ENCODE results near the gene FOXK2. TPM values are rescaled to one million over a fixed set of nuclear protein-coding genes. Genes with fewer than 3 reads are reported as not detected.
A peak's percentile ranks its signal among the peaks of the same experiment; 100 is the strongest.

The FOXK2 gene
- total RNA-seq, 1 experiment from 2014 or later, result 72.0 TPM

GRCh38 chr17:82615084-82616020, 95.8 kb downstream of the FOXK2 start:
- H3K4me2 ChIP-seq (ENCODE audit: insufficient read depth, insufficient read length, low read length), result no peak overlapping the region
- no peak overlapping the region for H3K14ac ChIP-seq (ENCODE audit: insufficient read depth, low read length)
- Mint-ChIP-seq H3K4me3 (no peak overlapping the region), H3K36me3 (ENCODE audit: insufficient read depth in 1 of 3, low read depth in 3 of 3) (peaks cover 38 to 81% (median 74%) of the 10 kb centered on the region in 3 experiments), H3K27ac (peak overlapping the region in 1 of 3 experiments; percentile 84; a peak in 1 of 7 replicates), H3K4me1 (peaks cover 0 to 4% of the 10 kb centered on the region in 2 experiments; a peak in 1 of 4 replicates), H3K9me3 (no peaks in the 10 kb centered on the region; a peak in 1 of 5 replicates), H3K27me3 (ENCODE audit: low read depth) (no peaks in the 10 kb centered on the region)
- TF ChIP-seq CTCF (conservative IDR thresholded peaks at IDR 0.05), result peak; percentile 59
- no peak overlapping the region for H2BK120ac ChIP-seq (ENCODE audit: low read depth, low read length, poor library complexity, severe bottlenecking)
- H2AFZ ChIP-seq (ENCODE audit: low read length), result no peak overlapping the region
- DNase-seq, result peak; percentile 73
- no CpG with 5 or more reads among the region's 45 CpGs for WGBS (ENCODE audit: extremely low coverage, insufficient read length, low lambda C conversion rate)
- H3K4ac ChIP-seq (ENCODE audit: low read depth, low read length), result no peak overlapping the region
- H3K9me3 ChIP-seq (ENCODE audit: control insufficient read depth, low read depth, low read length), result no peaks in the 10 kb centered on the region
- no peak overlapping the region for H3T11ph ChIP-seq (ENCODE audit: low read length)
- H2BK12ac ChIP-seq (ENCODE audit: insufficient read length, low read depth, low read length), result no peak overlapping the region
- no peak overlapping the region for H2BK5ac ChIP-seq (ENCODE audit: insufficient read length, low read length)
- H2BK15ac ChIP-seq (ENCODE audit: low read depth, low read length), result no peak overlapping the region
- no peaks in the 10 kb centered on the region for H4K20me1 ChIP-seq (ENCODE audit: control insufficient read depth, insufficient read depth, insufficient read length)
- H3K79me1 ChIP-seq (ENCODE audit: insufficient read depth, low read depth, low read length, poor library complexity, severe bottlenecking), result no peaks in the 10 kb centered on the region
- H3K79me2 ChIP-seq (ENCODE audit: insufficient read depth, low read length), result no peaks in the 10 kb centered on the region
- no peak overlapping the region for H2BK20ac ChIP-seq (ENCODE audit: low read depth, low read length, poor library complexity, severe bottlenecking)
- H3K4me1 ChIP-seq (ENCODE audit: insufficient read depth, low read length), result no peaks in the 10 kb centered on the region
- no peak overlapping the region for H3K56ac ChIP-seq (ENCODE audit: insufficient read length, low read depth, low read length)
- no peak overlapping the region for H4K8ac ChIP-seq (replicated peaks; ENCODE audit: insufficient read length, low read depth, low read length)
- H3K23me2 ChIP-seq (ENCODE audit: insufficient read length, low read depth, low read length, poor library complexity, severe bottlenecking), result no peaks in the 10 kb centered on the region
- no peaks in the 10 kb centered on the region for H3K27me3 ChIP-seq (ENCODE audit: insufficient read depth, low read length)
- no peak overlapping the region for H2AK5ac ChIP-seq (ENCODE audit: insufficient read length, low read length)
- no peak overlapping the region for H4K5ac ChIP-seq (ENCODE audit: insufficient read length, low read depth, low read length)
- H3K27ac ChIP-seq (ENCODE audit: insufficient read length, low read depth, low read length), result no peak overlapping the region
- H3K9ac ChIP-seq (ENCODE audit: extremely low read depth, insufficient read length, low read length), result no peak overlapping the region
- H3K18ac ChIP-seq (ENCODE audit: insufficient read length, low read depth, low read length), result no peak overlapping the region
- H3K23ac ChIP-seq (ENCODE audit: insufficient read length, low read depth, low read length), result no peak overlapping the region
- H4K91ac ChIP-seq (ENCODE audit: insufficient read length, low read depth, low read length), result no peak overlapping the region

All from H9 (cell line).